ENCODE results near the gene OR2T5.
"Not testable (repeated sequence)": the region's sequence is repeated elsewhere in the genome, so short reads cannot be mapped to it uniquely, and the experiment has no call there.

GRCh38 chr1:248500305-248501035, 12.1 kb downstream of the OR2T5 start:
- TF ChIP-seq POLR2A, CTCF (IDR thresholded peaks at IDR 0.05): not testable (repeated sequence)
